Smooth muscle cell of the umbilical artery (primary cell): ENCODE data around the gene RRP9. TPM values are rescaled to one million over a fixed set of nuclear protein-coding genes. Genes with fewer than 3 reads are reported as not detected.

Source experiments
- total RNA-seq: library from RNA; depleted of rRNA; stranded (reverse); fragments of >200 nt; gene quantifications from 2 replicates; pipeline ENCODE4 v1.2.3, GENCODE V29; 2014

Gene RRP9
- total RNA-seq = 26.3 and 30.3 TPM in 2 replicates

GRCh38 chr3:51941798-51942602, at the start of gene RRP9, which contains the start of gene PARP3:
Gene RRP9 (minus strand): TSS chr3:51941904. CDS start chr3:51941867, 37 bp downstream.
Gene PARP3 (plus strand): TSS chr3:51942363. CDS start chr3:51943356, 993 bp downstream.

GRCh38 chr3:51982838-51983577, 41.3 kb upstream of the RRP9 start, which contains the start of gene ACY1:
Gene ACY1 (plus strand): TSS chr3:51983535. CDS start chr3:51984065, 530 bp downstream.

GRCh38 chr3:51974963-51975851, 33.5 kb upstream of the RRP9 start, which contains the start of gene ABHD14A:
Gene ABHD14A (plus strand): TSS chr3:51975064. CDS start chr3:51975136, 72 bp downstream.

GRCh38 chr3:51967384-51968169, 25.9 kb upstream of the RRP9 start, which contains the start of gene PCBP4:
Gene PCBP4 (minus strand): TSS chr3:51967454. CDS start chr3:51961240, 6,214 bp downstream.

GRCh38 chr3:51955175-51955892, 13.6 kb upstream of the RRP9 start, which contains the start of gene GPR62:
Gene GPR62 (plus strand): TSS chr3:51955381. CDS start chr3:51955653, 272 bp downstream.

Other genes with a start within 250 kb of the RRP9 start
- gene GRM2, start 234.8 kb downstream of the RRP9 start, total RNA-seq = 0.09 TPM in 1 of 2 replicates, not detected in the other
- gene IQCF6, start 162.7 kb downstream of the RRP9 start, total RNA-seq = not detected in 2 replicates
- not detected in 2 replicates for gene IQCF2, start 80.3 kb downstream of the RRP9 start, total RNA-seq
- gene IQCF5, start 66.3 kb downstream of the RRP9 start, total RNA-seq = not detected in 2 replicates
- gene IQCF1, start 38.6 kb downstream of the RRP9 start, total RNA-seq = not detected in 2 replicates
- gene PARP3, start 459 bp upstream of the RRP9 start, total RNA-seq = 10.4 and 31.0 TPM in 2 replicates
- 0.05 TPM in 1 of 2 replicates, not detected in the other for gene GPR62, start 13.5 kb upstream of the RRP9 start, total RNA-seq
- gene PCBP4, start 25.6 kb upstream of the RRP9 start, total RNA-seq = 44.5 and 89.4 TPM in 2 replicates
- gene ABHD14B, start 32.1 kb upstream of the RRP9 start, total RNA-seq = 20.8 and 25.9 TPM in 2 replicates
- gene ABHD14A, start 33.2 kb upstream of the RRP9 start, total RNA-seq = 11.8 and 21.1 TPM in 2 replicates
- gene ACY1, start 41.6 kb upstream of the RRP9 start, total RNA-seq = 37.8 and 38.3 TPM in 2 replicates
- gene RPL29, start 54.0 kb upstream of the RRP9 start, total RNA-seq = 572 and 1,193 TPM in 2 replicates
- 5.9 and 12.9 TPM in 2 replicates for gene DUSP7, start 114.7 kb upstream of the RRP9 start, total RNA-seq
- 1.5 and 5.7 TPM in 2 replicates for gene POC1A, start 212.5 kb upstream of the RRP9 start, total RNA-seq